Psoas muscle (tissue), 8 donors: ENCODE results near the gene RELN. TPM values are rescaled to one million over a fixed set of nuclear protein-coding genes. Genes with fewer than 3 reads are reported as not detected.

ENCODE experiments used
- ATAC-seq, 4 donors: fragments of 200-7000 bp; cut with Tn5 transposase; one replicate each; pipeline ENCODE4 v1.9.1; 2020; ENCODE audit warnings: moderate library complexity in 3 of 4, mild to moderate bottlenecking in 2 of 4
- DNase-seq, 2 donors: peaks; one replicate each; pipeline ENCODE4 v3.0.0-alpha.2; 2020
- H3K27ac ChIP-seq: fragments of 200-600 bp; one replicate; pipeline ENCODE4 v1.8.0; 2022
- H3K27me3 ChIP-seq, 3 donors: fragments of 200-600 bp in 1 of 3; one replicate each; pipeline versions ENCODE4 v1.6.1 to v1.8.0; 2013 to 2022; ENCODE audit warnings: low read length in 2 of 3, mild to moderate bottlenecking in 2 of 3, moderate library complexity in 1 of 3; ENCODE audit not compliant: insufficient read depth in 3 of 3
- H3K36me3 ChIP-seq, 2 donors: fragments of 200-600 bp in 1 of 2; one replicate each; pipeline versions ENCODE4 v1.6.1 to v1.8.0; 2013 to 2022; ENCODE audit warnings: low read depth in 1 of 2, mild to moderate bottlenecking in 1 of 2, moderate library complexity in 1 of 2; ENCODE audit not compliant: insufficient read depth in 1 of 2
- H3K4me1 ChIP-seq: fragments of 200-600 bp; one replicate; pipeline ENCODE4 v1.8.0; 2022
- H3K4me3 ChIP-seq: fragments of 200-600 bp; one replicate; pipeline ENCODE4 v1.8.0; 2022; ENCODE audit warnings: mild to moderate bottlenecking
- H3K9me3 ChIP-seq: fragments of 200-600 bp; one replicate; pipeline ENCODE4 v1.8.0; 2022
- CTCF ChIP-seq: fragments of 200-600 bp; IDR thresholded peaks from one replicate; pipeline ENCODE4 v1.8.0; 2022; ENCODE audit warnings: antibody characterized with exemption
- WGBS, 3 donors: extraction: QIAGEN DNeasy Blood & Tissue Kit; methylation state at CpG; one replicate each; pipeline versions ENCODE4 v1.1.6 to v1.1.7; 2013; 5-methylcytosine and 5-hydroxymethylcytosine counted together
- intact Hi-C, 2 donors: fragments of 100-400 bp; cut with DNase I; formaldehyde crosslinking; loops; one replicate each; pipeline versions ENCODE4 v1.11.0 to v1.14.2; 2022
- polyA plus RNA-seq, 3 donors: library from polyadenylated mRNA; stranded (reverse); fragments of 200-250 nt; gene quantifications; one replicate each; pipeline ENCODE4 v1.2.3, GENCODE V29; 2013
- total RNA-seq, 4 donors: library from RNA; stranded (reverse); fragmentation: NEBNext Ultra II Directional in 2 of 4; extraction: Animal tissue kit (Norgen Biotek cat#: 25700) in 2 of 4; gene quantifications; one replicate each; pipeline versions ENCODE4 v1.2.1 to v1.2.4, GENCODE V29; 2021 to 2023
- donor health status: healthy with polysubstance abuse.
- donor health status: DM: no; HTN: no; CAD: no; lungs with moderate emphysema.
- donor health status: Bipolar disorder and iron deficiency.
- donor health status: healthy.
- donor health status: DM: yes; HTN: yes; CAD: no.
- donor health status: DM: no; HTN: no; CAD: no.
- donor health status: DM: no; HTN: no; CAD: no.
- donor health status: DM: yes; HTN: yes; CAD: no.

Gene RELN
- total and polyA plus RNA-seq, 7 donors, result 0.10 to 0.44 (median 0.32) TPM

DNA sequence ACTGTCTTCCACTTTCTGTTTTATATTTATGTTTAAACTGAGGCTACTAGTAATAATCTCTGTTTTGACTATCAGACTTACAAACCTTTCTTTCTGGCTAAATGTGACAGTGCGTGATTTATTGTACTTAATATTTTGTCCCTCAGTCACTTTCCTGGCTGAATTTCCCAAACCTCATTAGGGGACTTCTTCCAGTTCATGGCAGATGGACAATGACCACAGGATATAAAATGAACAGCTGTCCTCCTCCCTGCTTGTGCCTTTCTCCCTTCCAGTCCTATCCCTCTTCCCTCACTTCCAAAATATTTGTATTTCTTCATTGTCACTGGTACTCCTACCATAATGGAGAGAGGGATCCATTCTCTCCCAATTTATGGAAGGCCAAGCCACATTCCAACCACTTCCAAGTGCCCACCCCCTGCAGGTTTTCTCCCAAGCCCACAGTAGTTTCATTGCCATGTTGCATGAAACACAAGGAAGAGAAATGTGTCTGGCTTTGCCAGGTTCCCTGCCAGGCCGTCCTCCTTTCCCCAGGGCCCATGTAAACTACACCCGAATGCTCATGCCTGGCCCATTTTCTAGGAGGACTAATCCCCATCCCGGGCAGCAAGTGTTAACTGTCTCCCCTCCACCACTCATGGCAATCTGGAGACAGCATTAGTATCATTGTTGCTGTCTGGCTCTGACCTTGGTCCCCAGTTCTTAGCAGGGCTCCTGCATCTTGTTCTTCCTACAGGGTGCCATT, 273.9 kb downstream of the RELN start:
- H3K4me3 ChIP-seq, result no peak overlapping the region
- H3K36me3 ChIP-seq, result no peaks in the 10 kb centered on the region
- WGBS, 3 donors, result 43 to 66% (median 44%) methylated on average over 4 of the region's 4 CpGs
- ATAC-seq, result no peak
- TF ChIP-seq CTCF, result no peak
- H3K9me3 ChIP-seq, result no peaks in the 10 kb centered on the region
- no peak for DNase-seq
- H3K27ac ChIP-seq, result no peak overlapping the region
- intact Hi-C loops, result no loop called here
- H3K27me3 ChIP-seq, result no peaks in the 10 kb centered on the region
- H3K4me1 ChIP-seq, result no peaks in the 10 kb centered on the region

GRCh38 chr7:103714376-103714927, 275.0 kb downstream of the RELN start:
- ATAC-seq, result no peak
- no peaks in the 10 kb centered on the region for H3K9me3 ChIP-seq
- no peak for TF ChIP-seq CTCF
- H3K36me3 ChIP-seq, result no peaks in the 10 kb centered on the region
- H3K27ac ChIP-seq, result no peak overlapping the region
- intact Hi-C loops, result no loop called here
- H3K27me3 ChIP-seq, result no peaks in the 10 kb centered on the region
- no peak for DNase-seq
- no peak overlapping the region for H3K4me3 ChIP-seq
- no peaks in the 10 kb centered on the region for H3K4me1 ChIP-seq
- 57 to 67% (median 61%) methylated on average over 9 of the region's 9 CpGs for WGBS, 3 donors

GRCh38 chr7:103712991-103713778, 276.3 kb downstream of the RELN start:
- intact Hi-C loops, result no loop called here

DNA sequence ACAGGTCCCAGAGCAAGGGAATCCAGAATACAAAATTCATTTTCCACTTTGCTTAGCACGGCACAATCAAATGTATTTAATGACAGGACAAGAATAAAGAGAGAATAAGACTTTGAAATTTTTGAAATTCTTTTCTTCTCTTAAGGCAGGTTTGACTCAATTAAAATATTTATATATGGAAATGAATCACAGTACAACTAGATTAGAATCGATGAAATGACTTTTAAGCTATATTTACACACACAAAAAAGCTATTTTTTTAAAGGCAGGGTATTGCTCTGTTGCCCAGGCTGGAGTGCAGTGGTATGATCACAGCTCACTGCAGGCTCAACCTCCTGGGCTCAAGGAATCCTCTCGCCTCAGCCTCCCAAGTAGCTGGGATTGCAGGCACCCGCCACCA, 278.0 kb downstream of the RELN start:
- Histone ChIP-seq H3K4me3 (no peak overlapping the region), H3K27me3 (no peaks in the 10 kb centered on the region), H3K9me3 (no peaks in the 10 kb centered on the region), H3K27ac (no peak overlapping the region), H3K4me1 (no peaks in the 10 kb centered on the region), H3K36me3 (no peaks in the 10 kb centered on the region)
- intact Hi-C loops, result no loop called here
- ATAC-seq, result no peak
- 69 to 86% (median 82%) methylated on average over 4 of the region's 4 CpGs for WGBS, 3 donors
- TF ChIP-seq CTCF, result no peak
- DNase-seq, result no peak

More at GRCh38 chr7:103712991-103713778, 276.3 kb downstream of the RELN start:
- Histone ChIP-seq H3K27me3 (no peaks in the 10 kb centered on the region), H3K27ac (no peak overlapping the region), H3K4me1 (no peaks in the 10 kb centered on the region), H3K36me3 (no peaks in the 10 kb centered on the region), H3K9me3 (no peaks in the 10 kb centered on the region), H3K4me3 (no peak overlapping the region)
- WGBS, 3 donors, result 48 to 53% (median 51%) methylated on average over 4 of the region's 4 CpGs
- DNase-seq (no peak), ATAC-seq (no peak)
- no peak for TF ChIP-seq CTCF
